ENCODE measurements around the gene EFHC2.

GRCh38 chrX:44183329-44183728 is 160.1 kb downstream of the EFHC2 start:
- TF ChIP-seq CTCF (IDR thresholded peaks at IDR 0.05) (no peak), POLR2A (IDR thresholded peaks at IDR 0.05) (no peak)

Data from thyroid gland (tissue), 4 donors.